Neural progenitor cell (in vitro differentiated cells): Measurements from ENCODE around the gene ANKRD34A.

Experiments used
- CTCF ChIP-seq: fragments of 200-600 bp; sonication (generic); IDR thresholded peaks from 2 replicates; pipeline ENCODE4 v1.5.1; 2017; ENCODE audit warnings: antibody characterized with exemption, mild to moderate bottlenecking
- EZH2 ChIP-seq: fragments of 200-600 bp; sonication (generic); IDR thresholded peaks from 2 replicates; pipeline ENCODE4 v1.6.1; 2017; ENCODE audit warnings: antibody characterized with exemption, mild to moderate bottlenecking, moderate library complexity
- EZH2phosphoT487 ChIP-seq: fragments of 200-600 bp; sonication (generic); IDR thresholded peaks from 2 replicates; pipeline ENCODE4 v1.6.1; 2017; ENCODE audit warnings: antibody characterized with exemption

DNA sequence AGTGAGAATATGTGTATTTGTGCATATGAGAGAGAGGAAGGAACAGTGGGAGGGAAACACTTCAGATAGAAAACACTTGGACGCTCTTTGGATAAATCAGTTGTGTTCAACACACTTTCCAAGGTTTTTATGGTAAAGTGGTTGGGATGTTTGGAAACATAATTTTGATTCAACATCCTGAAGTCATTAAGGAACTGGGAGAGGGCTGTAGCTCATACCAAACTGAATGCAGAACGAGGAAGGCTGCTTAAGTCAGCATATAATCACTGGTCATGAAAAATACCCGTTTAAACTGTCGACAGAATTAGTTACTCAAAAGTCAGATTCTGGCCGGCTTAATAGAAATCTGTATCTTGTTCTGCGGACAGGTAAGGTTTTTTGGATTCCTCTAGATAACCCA, 21.5 kb downstream of the ANKRD34A start:
- TF ChIP-seq CTCF (no peak), EZH2 (no peak), EZH2phosphoT487 (no peak)
